GM18861 (cell line): Measurements from ENCODE around the gene MINDY4.
"Not testable (repeated sequence)": the region's sequence is repeated elsewhere in the genome, so short reads cannot be mapped to it uniquely, and the experiment has no call there.

Experiments
- ATAC-seq: cut with Tn5 transposase; IDR thresholded peaks from one replicate; pipeline ENCODE4 v1.9.1; 2021; ENCODE audit not compliant: unreplicated experiment

The MINDY4 gene

GRCh38 chr7:30831227-30831626 is 60.0 kb downstream of the MINDY4 start:
- no peak for ATAC-seq

- ATAC-seq, result no peak
Measured at GRCh38 chr7:30831936-30832335, 60.7 kb downstream of the MINDY4 start.

GRCh38 chr7:30834017-30834674 is 62.9 kb downstream of the MINDY4 start:
- not testable (repeated sequence) for ATAC-seq

- no peak for ATAC-seq
Measured at GRCh38 chr7:30835396-30835915, 64.2 kb downstream of the MINDY4 start.

GRCh38 chr7:30836991-30837390 is 65.8 kb downstream of the MINDY4 start:
- no peak for ATAC-seq

- ATAC-seq, result no peak
Measured at GRCh38 chr7:30837581-30837980, 66.4 kb downstream of the MINDY4 start.

GRCh38 chr7:30838008-30838407 is 66.8 kb downstream of the MINDY4 start:
- no peak for ATAC-seq

GRCh38 chr7:30840141-30841024 is 69.2 kb downstream of the MINDY4 start:
- no peak for ATAC-seq

- ATAC-seq, result no peak
Measured at GRCh38 chr7:30841025-30841735, 70.0 kb downstream of the MINDY4 start.

GRCh38 chr7:30841801-30842541 is 70.8 kb downstream of the MINDY4 start:
- ATAC-seq, result no peak

- ATAC-seq, result no peak
Measured at GRCh38 chr7:30842542-30843451, 71.6 kb downstream of the MINDY4 start.

GRCh38 chr7:30843741-30844482 is 72.7 kb downstream of the MINDY4 start:
- no peak for ATAC-seq

GRCh38 chr7:30844483-30844874 is 73.3 kb downstream of the MINDY4 start:
- no peak for ATAC-seq

- ATAC-seq, result no peak
Measured at GRCh38 chr7:30844916-30845315, 73.7 kb downstream of the MINDY4 start.

GRCh38 chr7:30845426-30846135 is 74.4 kb downstream of the MINDY4 start:
- ATAC-seq, result no peak

- no peak for ATAC-seq
Measured at GRCh38 chr7:30846378-30846777, 75.2 kb downstream of the MINDY4 start.

GRCh38 chr7:30848121-30848855 is 77.1 kb downstream of the MINDY4 start:
- no peak for ATAC-seq

GRCh38 chr7:30849565-30849964 is 78.3 kb downstream of the MINDY4 start:
- ATAC-seq, result no peak
